GM19238 (cell line): Measurements from ENCODE around the gene PPP1R18.

Experiments
- DNase-seq: peaks from one replicate; pipeline ENCODE4 v3.0.0; 2011; ENCODE audit warnings: low spot score; ENCODE audit not compliant: insufficient read length

PPP1R18 gene

GRCh38 chr6:30689022-30689865 is 2.8 kb upstream of the PPP1R18 start:
- DNase-seq, result no peak

- DNase-seq, result no peak
Measured at GRCh38 chr6:30688569-30688968, 2.1 kb upstream of the PPP1R18 start.

GRCh38 chr6:30687659-30688431 is 1.4 kb upstream of the PPP1R18 start:
- DNase-seq, result no peak

GRCh38 chr6:30686908-30687658 is 638 bp upstream of the PPP1R18 start:
- DNase-seq, result peak; percentile 72

GRCh38 chr6:30685157-30686008 is 1.1 kb downstream of the PPP1R18 start:
- no peak for DNase-seq

GRCh38 chr6:30684386-30685156 is 1.9 kb downstream of the PPP1R18 start:
- DNase-seq, result no peak

- no peak for DNase-seq
Measured at GRCh38 chr6:30683980-30684338, 2.5 kb downstream of the PPP1R18 start.

- no peak for DNase-seq
Measured at GRCh38 chr6:30683183-30683979, 3.1 kb downstream of the PPP1R18 start.

- peak; percentile 77 for DNase-seq
Measured at GRCh38 chr6:30682143-30683117, 4.0 kb downstream of the PPP1R18 start.

GRCh38 chr6:30681766-30682142 is 4.7 kb downstream of the PPP1R18 start:
- no peak for DNase-seq

- DNase-seq, result no peak
Measured at GRCh38 chr6:30679765-30680535, 6.5 kb downstream of the PPP1R18 start.

- peak; percentile 81 for DNase-seq
Measured at GRCh38 chr6:30678964-30679726, 7.3 kb downstream of the PPP1R18 start.

- no peak for DNase-seq
Measured at GRCh38 chr6:30676660-30677285, 9.7 kb downstream of the PPP1R18 start.

GRCh38 chr6:30672445-30673253 is 13.8 kb downstream of the PPP1R18 start, which contains the start of gene DHX16:
Gene DHX16, minus strand, starts transcription at chr6:30673006. Its CDS starts 165 bp downstream, at chr6:30672841.
- DNase-seq, result peak; percentile 92
